GM12873 (cell line): ENCODE measurements around the gene JAZF1.

Experiments used
- TF ChIP-seq, protein P1 (sequence below): IDR thresholded peaks from 2 replicates; pipeline ENCODE4 v1.5.1; 2012; ENCODE audit warnings: low read depth, mild to moderate bottlenecking, moderate library complexity, low read length, control low read depth; ENCODE audit not compliant: insufficient read depth; ENCODE audit errors: missing control alignments

JAZF1 gene

DNA sequence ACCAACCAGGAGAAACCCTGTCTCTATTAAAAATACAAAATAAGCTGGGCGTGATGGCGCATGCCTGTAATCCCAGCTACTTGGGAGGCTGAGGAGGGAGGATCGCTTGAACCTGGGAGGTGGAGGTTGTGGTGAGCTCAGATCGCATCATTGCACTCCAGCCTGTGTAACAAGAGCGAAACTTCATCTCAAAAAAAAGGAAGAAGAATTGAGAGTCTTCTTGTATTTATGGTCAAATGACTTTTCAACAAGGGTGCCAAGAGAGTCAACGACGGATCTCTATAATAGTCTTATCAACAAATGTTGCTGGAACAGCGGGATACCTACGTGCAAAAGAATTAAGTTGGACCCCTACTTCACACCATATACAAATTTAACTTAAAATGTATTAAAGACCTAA lies 21.6 kb upstream of the JAZF1 start:
- TF ChIP-seq, protein P1, sequence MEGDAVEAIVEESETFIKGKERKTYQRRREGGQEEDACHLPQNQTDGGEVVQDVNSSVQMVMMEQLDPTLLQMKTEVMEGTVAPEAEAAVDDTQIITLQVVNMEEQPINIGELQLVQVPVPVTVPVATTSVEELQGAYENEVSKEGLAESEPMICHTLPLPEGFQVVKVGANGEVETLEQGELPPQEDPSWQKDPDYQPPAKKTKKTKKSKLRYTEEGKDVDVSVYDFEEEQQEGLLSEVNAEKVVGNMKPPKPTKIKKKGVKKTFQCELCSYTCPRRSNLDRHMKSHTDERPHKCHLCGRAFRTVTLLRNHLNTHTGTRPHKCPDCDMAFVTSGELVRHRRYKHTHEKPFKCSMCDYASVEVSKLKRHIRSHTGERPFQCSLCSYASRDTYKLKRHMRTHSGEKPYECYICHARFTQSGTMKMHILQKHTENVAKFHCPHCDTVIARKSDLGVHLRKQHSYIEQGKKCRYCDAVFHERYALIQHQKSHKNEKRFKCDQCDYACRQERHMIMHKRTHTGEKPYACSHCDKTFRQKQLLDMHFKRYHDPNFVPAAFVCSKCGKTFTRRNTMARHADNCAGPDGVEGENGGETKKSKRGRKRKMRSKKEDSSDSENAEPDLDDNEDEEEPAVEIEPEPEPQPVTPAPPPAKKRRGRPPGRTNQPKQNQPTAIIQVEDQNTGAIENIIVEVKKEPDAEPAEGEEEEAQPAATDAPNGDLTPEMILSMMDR = no peak

- TF ChIP-seq, protein P1 = no peak
Measured at GRCh38 chr7:28201131-28201530, 20.5 kb upstream of the JAZF1 start.

- TF ChIP-seq, protein P1 = no peak
Measured at GRCh38 chr7:28200598-28200997, 20.0 kb upstream of the JAZF1 start.

GRCh38 chr7:28199021-28199510 lies 18.5 kb upstream of the JAZF1 start:
- TF ChIP-seq, protein P1 = no peak

DNA sequence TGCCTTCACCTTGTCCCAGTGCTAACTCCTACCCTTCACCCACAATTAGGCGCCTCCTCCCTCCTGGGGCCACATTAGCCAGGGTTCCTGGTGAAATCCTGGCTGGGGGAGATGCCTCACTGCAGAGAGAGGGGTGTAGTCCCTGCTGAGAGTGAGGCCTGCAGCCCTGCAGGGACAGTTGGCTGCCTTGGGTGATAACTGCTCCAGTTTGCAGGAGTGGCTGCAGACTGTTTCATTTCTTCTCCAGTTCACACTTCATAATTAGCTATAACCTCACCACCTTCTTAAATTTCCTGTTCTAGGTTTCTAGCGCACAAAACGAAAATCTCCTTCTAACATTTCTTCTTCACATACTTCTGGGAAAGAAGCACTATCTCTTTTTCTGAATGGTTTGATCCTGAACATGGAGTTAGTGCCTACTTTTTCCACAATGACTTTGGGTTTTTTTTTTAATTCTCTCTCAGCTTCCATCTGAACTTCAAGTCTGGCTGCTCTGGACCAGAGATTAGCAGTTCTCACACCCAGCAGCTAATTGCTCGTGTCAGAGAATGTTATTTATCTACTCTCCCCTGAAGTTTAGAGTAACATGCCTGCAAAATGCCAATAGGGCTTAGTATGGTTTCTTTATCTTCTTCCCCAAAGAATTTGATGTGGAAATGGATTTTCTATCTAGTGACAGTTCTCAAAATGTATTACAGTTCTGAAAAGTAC lies 15.5 kb upstream of the JAZF1 start:
- TF ChIP-seq, protein P1 = no peak

GRCh38 chr7:28192786-28193585 lies 12.4 kb upstream of the JAZF1 start:
- TF ChIP-seq, protein P1 = no peak

DNA sequence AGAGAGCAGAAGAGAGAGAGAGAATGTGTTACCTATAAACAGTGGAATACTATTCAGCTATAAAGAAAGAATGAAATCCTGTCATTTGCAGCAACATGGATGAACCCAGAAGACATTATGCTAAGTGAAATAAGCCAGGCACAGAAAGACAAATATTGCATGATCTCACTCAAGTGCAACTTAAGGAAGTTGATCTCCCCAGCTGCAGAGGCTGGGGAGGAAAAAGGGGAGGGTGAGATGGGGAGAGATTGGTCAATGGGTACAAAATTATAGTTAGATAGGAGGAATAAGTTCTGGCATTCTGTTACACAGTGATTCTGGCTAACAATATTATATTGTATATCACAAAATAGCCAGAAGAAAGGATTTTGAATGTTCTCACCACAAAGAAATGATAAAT lies 11.2 kb upstream of the JAZF1 start:
- TF ChIP-seq, protein P1 = no peak
